Stimulated activated CD8-positive, alpha-beta memory T cell treated with anti-CD3 and anti-CD28 coated beads, Interleukin-15, amount 100 ng/mL, for 4 hours (primary cell): ENCODE data around the gene EIF4H.
A peak's percentile ranks its signal among the peaks of the same experiment; 100 is the strongest.
"Not testable (repeated sequence)": the region's sequence is repeated elsewhere in the genome, so short reads cannot be mapped to it uniquely, and the experiment has no call there.

Experiments used
- DNase-seq, 2 donors: peaks; one replicate each; pipeline ENCODE4 v3.0.0-alpha.2; 2020; ENCODE audit warnings: low read depth in 2 of 2

EIF4H gene

DNA sequence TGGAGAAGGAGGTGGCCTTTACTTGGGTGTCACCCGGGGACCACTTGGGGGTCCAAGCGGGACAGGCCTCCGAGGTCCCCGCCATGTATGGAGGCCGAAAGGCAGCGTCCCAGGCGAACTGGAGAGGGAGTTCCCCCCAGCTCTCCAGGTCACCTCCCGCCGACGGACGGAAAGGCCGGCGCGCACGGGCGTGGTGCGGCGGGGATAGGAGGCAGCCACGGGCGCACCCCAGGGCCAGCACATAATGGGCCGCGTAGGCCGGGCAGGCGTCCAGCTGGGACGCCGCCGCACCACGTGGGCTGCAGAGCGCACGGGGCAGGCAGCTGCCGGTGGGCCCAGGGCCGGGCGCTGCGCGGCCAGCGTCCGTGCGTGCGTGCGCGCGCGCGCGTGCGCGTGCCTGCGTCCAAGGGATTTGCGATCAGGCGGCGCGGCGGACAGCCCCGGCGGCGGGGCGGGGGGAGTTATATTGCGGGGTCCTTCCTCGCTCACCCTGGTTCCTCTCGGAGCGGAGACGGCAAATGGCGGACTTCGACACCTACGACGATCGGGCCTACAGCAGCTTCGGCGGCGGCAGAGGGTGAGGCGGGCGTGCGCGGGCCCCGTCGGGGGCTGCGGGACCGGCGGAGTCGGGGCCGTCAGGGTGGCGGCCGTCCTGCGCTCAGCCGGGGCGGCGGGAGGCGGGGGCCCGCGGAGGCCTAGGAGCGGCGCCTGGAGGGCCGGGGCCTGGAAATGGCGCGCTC lies at the start of gene EIF4H:
TSS of gene EIF4H (plus strand) at position 491 of the 740 bp plus-strand sequence. CDS start at position 519, 28 bp downstream.
- peak; percentile 86 to 88 for DNase-seq

DNA sequence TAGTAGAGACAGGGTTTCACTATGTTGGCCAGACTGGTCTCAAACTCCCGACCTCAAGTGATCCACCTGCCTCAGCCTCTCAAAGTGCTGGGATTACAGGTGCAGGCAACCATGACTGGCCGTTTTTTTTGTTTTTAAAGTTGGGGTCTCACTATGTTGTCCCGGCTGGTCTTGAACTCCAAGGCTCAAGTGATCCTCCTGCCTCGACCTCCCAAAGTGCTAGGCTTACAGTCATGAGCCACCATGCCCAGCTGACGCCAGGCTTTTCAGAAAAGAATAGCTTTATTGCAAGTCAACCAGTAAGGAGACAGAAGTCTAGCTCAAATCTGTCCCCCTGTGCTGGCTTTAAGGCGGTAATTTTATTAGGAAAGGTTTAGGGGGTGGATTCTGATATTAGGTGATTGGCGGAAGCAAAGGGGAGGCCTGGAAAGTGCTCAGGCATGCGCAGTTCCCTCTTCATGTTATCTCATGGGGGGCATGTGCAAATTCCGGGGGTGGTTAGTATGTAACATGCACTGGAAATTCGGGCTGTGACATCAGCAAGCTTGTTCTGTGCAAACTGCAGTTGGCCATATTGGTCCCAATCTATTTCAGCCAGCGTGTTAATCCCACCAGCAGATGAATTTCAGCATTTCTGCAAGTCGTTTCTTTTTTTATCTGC lies 47.8 kb upstream of the EIF4H start:
- no peak for DNase-seq

DNA sequence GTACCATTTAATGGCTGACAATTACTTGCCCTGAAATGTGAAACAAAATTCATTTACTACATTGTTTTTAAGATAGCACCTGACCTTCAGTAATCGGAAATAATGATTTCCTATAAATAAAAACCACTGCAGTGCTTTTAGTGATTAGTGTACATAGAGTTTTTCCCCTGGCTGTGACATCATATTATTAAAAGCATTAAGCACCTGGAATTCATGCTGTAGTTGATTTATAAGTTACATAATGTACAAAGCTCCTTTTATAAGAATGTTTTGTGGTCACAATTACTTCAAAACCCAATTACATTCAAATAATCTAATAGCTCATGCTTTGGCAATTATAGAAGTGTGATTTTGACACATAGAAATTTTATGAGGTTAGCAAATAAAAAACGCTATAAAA lies 44.3 kb upstream of the EIF4H start:
- no peak for DNase-seq

DNA sequence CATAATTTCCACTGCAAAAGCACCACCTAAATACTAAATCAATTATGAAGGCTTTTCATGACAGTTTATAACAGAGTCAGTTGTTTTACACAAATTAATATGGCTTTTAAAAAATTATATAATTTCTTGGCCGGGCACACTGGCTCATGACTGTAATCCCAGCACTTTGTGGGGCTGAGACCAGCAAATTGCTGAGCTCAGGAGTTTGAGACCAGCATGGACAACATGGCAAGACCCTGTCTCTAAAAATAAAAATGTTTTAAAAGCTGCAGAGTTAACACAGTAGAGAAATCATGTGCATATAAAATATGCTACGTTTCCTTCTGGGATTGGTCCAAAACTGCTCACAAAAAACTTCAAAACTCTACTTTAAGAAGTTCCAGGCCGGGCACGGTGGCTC lies 43.6 kb upstream of the EIF4H start:
- DNase-seq, result no peak

DNA sequence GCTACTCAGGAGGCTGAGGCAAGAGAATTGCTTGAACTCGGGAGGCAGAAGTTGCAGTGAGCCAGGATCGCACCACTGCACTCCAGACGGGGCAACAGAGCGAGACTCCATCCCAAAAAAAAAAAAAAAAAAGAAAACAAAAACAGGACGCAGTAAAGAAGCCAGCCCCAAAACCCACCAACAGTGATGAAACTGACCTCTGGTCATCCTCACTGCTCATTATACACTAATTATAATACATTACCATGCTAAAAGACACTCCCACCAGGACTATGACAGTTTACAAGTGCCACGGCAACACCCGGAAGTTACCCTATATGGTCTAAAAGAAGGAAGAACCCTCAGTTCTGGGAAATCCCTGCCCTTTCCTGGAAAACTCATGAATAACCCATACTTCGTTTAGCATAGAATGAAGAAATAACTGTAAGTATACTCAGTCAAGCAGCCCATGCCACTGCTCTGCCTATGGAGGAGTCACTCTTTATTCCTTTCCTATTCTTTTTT lies 40.0 kb upstream of the EIF4H start:
- DNase-seq, result no peak

DNA sequence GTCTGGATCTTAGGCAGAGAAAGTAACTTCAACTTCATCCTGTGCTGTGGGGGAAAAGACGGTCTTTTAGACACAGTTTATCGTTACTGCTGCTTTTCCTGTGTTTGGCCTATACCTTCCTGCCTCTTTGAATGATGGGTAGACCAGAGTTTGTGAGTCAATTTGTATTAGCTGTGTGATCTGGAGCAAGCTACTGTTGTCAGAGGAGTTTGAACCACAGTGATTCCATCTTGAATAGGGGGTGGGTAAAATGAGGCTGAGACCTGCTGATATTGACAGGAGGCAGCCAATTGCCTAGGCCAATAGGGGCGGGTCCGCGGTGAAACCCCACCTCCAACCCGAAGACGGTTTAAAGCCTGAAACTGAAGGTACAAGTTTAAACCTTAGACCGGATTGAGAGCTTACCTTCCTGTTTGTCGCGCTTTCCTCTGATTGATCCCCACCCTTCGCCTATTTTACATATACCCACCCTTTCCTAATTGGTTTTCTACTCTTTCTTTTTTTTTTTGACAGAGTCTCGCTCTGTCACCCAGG lies 35.8 kb upstream of the EIF4H start:
- no peak for DNase-seq

DNA sequence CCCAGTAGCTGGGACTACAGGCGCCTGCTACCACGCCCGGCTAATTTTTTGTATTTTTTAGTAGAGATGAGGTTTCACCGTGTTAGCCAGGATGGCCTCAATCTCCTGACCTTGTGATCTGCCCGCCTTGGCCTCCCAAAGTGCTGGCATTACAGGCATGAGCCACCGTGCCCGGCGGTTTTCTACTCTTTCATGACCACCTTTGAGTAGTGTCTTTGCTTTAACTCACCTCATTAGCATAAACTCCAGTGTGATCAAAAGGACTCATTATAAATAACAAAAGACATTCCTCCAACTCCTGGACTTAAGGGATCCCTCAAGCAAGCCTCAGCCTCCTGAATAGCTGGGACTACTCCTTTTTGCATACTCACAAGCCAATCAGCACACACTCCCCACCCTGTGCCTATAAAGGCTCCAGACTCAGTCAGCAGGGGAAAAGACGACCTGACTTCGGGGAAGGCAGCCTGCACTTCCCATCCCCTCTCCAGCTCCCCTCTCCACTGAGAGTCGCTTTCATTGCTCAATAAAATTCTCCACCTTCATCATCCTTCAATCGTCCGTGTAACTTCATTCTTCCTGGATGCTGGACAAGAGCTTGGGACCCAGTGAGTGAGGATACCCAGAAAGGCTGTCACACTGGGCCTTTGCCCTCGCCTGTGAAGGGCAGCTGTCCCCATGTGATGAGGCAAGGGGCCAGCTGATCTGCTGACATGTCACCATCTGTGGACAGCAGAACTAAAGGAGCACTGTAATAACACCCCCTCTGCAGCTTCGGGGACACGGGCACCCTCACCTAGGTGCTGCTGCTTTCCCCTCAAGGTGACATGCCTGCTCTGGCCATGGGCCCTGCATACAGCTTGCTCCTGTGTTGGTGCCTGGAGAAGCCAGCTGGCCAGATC lies 35.0 kb upstream of the EIF4H start:
- no peak for DNase-seq

DNA sequence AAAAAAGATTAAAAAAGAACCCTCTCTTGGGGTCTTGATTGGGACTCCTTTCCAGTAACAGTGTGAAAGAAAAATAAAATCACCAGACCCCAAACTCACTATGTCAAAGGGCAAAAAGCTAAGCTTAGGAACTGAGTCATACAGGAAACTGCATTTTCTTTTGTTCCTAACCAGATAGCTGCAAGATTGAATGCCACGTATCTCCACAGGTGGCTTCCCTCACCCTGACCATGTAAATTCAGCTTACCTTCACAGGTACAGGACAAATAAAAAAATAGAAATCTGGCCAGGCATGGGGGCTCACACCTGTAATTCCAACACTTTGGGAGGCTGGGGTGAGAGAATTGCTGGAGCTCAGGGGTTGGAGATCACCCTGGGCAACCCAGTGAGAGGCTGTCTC lies 32.5 kb upstream of the EIF4H start:
- no peak for DNase-seq

DNA sequence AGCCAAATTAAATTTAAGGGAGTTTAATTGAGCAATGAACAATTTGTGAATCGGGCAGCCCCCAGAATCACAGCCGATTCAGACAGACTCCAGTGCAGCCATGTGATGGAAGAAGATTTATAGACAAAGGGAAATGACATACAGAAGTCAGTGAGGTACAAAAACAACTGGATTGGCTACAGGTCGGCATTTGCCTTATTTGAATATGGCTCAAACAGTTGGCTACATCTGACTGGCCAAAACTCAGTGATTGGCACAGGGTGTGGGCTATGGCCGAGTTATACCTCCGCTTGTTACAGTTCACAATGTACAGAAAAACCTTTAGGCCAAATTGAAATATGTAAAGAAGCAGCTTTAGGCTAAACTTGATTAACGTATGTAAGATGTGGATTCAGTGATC lies 30.8 kb upstream of the EIF4H start:
- no peak for DNase-seq

DNA sequence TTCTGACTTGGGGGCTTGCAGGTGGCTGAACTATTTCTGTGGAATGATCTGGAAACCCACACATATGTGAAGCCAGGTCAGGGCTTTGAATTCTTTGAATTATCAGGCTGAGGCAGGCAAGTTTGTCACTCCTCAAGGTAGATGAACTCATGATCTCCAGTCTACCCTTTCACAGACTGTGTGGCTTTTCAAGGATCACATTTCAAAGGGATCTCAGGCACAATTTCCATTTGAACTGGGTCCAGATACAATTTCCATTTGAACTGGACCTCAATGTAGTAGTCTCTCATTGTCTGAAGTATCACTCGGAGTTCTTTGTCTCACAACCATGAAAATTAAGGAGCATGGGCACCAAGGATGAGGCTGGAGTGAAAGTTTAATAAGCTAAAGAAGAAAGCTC lies 25.7 kb upstream of the EIF4H start:
- DNase-seq, result no peak

DNA sequence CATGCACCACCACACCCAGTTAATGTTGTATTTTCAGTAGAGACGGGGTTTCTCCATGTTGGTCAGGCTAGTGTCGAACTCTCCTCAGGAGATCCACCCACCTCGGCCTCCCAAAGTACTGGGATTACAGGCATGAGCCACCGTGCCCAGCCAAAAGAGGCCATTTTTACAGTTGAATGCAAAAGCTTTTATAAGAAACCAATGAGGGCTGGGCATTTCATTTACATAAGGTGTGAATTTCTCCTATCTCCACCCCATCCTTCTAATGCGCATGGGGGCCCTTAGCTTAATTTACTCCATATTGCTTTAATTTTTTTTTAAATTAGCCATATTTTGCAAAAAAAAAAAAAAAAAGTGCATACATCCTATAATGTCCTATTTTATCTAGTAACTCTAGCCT lies 25.1 kb upstream of the EIF4H start:
- DNase-seq, result no peak

DNA sequence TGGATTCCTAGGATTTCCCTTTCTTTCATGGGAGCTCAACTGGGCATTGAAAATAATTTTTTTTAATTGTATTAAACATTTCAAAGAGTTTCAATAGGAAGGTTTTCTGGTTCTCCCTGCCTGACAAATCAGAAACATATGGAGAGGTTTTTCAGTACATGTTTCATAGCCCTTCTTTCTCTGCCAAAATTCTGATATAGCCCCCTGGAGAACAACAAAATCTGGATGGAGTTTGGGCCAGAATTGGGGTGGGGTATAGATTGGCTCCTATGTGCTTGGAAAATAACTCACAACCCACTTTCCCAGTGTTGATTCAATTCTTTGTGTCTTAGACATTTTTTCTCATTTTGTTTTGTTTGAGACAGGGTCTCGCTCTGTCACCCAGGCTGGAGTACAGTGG lies 24.6 kb upstream of the EIF4H start:
- DNase-seq, result no peak

DNA sequence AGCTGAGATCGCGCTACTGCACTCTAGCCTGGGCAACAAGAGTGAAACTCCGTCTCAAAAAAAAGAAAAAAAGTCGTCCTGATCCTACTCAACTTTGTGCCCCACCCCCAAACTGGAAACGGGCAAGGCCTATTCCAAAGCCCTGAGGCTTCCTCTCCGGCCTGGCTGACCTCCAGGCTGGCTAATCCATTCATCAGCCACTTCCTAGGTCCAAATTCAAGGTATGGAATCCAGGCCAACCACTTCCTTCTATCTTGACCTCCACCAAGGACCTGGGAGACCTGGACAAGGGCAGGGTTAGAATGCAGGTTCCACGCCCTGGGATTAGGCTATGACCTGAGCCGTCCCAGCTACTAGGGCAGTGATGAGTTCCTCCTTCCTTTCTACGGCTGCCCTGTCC lies 20.4 kb upstream of the EIF4H start:
- DNase-seq, result no peak

DNA sequence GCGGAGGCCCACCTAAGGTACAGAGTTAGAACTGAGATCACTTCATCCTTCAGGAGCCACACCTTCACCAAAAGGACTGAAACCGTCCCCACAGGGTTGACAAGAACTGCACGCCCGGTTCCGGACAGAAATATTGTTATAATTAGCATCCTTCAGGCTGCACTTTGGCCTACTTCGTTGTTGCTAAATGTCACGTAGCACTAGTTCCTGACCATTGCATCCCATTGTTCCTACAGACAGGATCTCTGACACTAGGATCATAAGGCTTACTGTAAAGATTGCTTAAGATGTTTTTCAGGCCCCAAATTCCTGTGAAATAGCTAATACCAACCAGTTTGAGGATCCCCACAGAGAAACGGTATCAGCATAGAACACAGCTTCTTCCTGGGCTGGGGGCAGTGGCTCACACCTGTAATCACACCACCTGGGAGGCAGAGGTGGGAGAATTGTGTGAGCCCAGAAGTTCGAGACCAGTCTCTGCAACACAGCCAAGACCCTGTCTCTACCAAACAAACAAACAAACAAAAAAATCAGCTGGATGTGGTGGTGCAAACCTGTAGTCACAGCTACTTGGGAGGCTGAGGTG lies 18.3 kb upstream of the EIF4H start:
- no peak for DNase-seq

DNA sequence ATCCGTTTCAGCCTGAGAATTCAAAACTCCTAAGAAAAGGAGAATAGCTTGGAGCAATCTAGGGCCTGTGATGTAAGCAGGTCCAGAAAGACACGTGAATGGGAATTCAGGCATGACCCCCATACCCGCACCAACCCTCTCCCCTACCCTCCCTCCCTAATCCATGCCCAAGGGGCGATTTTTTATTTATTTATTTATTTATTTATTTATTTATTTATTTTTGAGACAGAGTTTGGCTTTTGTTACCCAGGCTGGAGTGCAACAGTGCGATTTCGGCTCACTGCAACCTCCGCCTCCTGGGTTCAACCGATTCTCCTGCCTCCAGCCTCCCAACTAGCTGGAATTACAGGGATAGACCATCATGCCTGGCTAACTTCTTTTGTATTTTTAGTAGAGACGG lies 16.6 kb upstream of the EIF4H start:
- no peak for DNase-seq

DNA sequence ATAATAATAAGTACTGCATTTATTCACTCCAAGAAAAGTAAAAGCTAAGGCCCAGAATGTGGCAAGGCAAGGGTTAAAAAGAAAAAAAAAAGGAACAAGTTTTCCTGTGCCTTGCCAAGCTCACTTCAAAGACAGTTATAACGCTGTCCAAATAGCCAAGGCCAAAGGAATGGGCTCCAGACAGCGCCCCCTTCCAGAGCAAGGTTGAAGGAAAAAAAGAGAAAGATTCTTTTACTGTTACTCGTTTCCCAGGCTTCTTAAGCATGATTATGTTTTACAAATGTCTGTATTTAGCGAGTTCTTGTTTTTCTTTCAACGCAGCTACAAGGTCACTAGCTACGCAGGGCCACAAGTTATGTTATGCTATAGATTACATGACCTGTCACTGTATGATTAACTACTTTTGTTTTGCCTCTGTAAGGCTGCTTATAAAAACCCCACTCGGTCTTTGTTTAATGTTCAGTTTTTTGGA lies 9.1 kb upstream of the EIF4H start:
- DNase-seq, result no peak

DNA sequence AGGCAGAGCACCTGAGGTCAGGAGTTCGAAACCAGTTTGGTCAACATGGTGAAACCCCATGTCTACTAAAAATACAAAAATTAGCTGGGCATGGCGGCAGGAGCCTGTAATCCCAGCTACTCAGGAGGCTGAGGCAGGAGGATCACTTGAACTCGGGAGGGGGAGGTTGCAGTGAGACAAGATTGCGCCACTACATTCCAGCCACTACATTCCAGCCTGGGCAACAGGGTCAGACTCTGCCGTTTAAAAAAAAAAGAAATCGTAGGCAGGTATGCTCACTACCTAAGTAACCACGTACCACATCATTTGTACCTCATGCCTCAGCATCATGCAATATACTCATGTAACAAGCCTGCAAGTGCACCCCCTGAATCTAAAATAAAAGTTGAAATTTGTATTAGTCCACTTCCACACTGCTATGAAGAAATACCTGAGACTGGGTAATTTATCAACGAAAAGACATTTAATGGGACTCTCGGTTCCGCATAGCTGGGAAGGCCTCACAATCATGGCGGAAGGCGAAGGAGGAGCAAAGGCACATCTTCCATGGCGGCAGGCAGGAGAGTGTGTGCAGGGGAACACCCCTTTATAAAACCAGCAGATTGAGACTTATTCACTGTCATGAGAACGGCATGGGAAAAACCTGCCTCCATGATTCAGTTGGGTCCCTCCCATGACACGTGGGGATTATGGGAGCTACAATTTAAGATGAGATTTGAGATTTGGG lies 8.1 kb upstream of the EIF4H start:
- no peak for DNase-seq

DNA sequence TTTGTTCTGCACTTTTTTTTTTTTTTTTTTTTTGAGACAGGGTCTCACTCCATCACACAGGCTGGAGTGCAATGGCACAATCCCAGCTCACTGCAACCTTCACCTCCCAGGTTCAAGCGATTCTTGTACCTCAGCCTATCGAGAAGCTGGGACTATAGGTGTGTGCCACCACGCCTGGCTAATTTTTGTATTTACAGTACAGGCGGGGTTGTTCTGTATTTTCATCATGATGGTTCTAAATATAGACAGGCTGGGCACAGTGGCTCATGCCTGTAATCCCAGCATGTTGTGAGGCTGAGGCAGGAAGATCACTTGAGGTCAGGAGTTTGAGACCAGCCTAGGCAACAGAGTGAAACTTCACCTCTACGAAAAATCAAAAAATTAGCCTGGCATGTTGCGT lies 6.8 kb upstream of the EIF4H start:
- not testable (repeated sequence) for DNase-seq

DNA sequence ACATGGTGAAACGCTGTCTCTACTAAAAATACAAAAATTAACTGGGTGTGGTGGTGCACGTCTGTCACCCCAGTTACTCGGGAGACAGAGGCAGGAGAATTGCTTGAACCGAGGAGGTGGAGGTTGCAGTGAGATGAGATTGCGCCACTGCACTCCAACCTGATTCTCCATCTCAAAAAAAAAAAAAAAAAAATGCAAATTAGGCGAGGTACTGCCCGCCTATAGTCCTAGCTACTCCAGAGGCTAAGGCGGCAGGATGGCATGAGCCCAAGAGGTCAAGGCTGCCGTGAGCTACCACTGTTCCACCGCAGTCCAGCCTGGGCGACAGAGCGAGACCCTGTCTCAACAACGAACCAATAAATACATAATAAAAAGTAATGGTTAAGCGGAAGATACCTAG lies 1.1 kb upstream of the EIF4H start:
- no peak for DNase-seq

DNA sequence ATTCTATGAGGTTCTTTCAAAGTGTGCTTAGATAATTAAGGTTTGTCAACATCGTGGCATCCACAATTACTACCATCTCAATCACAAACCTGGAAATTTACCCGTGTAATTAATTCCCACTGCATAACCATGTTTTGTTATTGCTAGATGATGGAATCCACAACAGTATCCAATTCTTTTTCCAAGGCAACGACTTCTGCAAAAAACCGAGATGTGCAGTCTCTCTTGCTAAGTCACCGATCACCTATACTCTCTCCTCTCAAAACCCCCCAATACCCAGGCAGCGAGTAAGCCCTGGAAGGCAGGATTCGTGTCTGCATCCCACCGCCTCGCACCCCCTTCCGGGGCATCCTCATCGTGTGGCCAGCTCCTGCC lies 678 bp upstream of the EIF4H start:
- DNase-seq, result no peak

DNA sequence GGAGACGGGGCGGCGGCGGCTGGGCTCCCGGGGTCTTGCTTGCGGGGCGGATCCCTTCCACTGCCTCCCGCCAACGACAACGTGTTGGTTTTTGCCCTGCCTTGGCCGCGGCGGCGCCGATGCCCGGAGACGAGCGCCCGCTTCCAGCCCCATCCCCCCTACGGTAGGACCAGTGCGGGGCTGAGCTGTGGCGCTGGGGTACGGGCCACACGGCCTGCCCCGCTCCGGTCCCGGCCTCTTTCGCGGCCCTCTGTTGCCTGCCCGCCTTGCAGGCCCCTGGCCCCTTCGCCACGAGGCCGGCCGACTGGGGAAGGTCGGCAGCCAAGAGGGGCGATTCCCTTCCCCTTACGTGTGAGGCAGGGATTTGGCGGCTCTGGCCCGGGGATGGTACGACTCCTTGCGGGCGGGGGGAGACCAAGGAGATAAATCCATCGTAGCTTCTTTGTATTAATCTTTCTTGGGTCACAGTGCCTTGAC lies 488 bp downstream of the EIF4H start:
- no peak for DNase-seq
